A549 (cell line): ENCODE results near the gene SSH2.

Experiments used
- BHLHE40 ChIP-seq: IDR thresholded peaks from 2 replicates; pipeline ENCODE4 v1.6.1; 2012; ENCODE audit warnings: low read depth, low read length, inconsistent platforms
- EP300 ChIP-seq, 2 experiments: fragments of >200 bp; sonication (Bioruptor Twin); formaldehyde crosslinking; IDR thresholded peaks; 2 replicates in 1 of 2; 3 replicates in 1 of 2; pipeline ENCODE4 v1.6.1; 2016 to 2017
- JUNB ChIP-seq: fragments of >200 bp; sonication (Bioruptor Twin); formaldehyde crosslinking; IDR thresholded peaks from 2 replicates; pipeline ENCODE4 v1.6.1; 2016
- NR3C1 ChIP-seq: fragments of >200 bp; sonication (Bioruptor Twin); formaldehyde crosslinking; IDR thresholded peaks from 3 replicates; pipeline ENCODE4 v1.6.1; 2017
- POLR2A ChIP-seq: IDR thresholded peaks from 2 replicates; pipeline ENCODE4 v1.6.1; 2012; ENCODE audit warnings: mild to moderate bottlenecking, low read length
- RAD21 ChIP-seq, 2 experiments: fragments of >200 bp in 1 of 2; sonication (Bioruptor Twin) in 1 of 2; formaldehyde crosslinking in 1 of 2; IDR thresholded peaks in 1 of 2; conservative IDR thresholded peaks in 1 of 2; 2 replicates in 1 of 2; 3 replicates in 1 of 2; pipeline ENCODE4 v1.6.1; 2012 to 2018; ENCODE audit warnings: inconsistent platforms in 1 of 2
- USF2 ChIP-seq: fragments of 450-650 bp; IDR thresholded peaks from 2 replicates; pipeline ENCODE4 v1.6.1; 2014; ENCODE audit warnings: antibody characterized with exemption
- ZFP36 ChIP-seq: fragments of 450-650 bp; IDR thresholded peaks from 2 replicates; pipeline ENCODE4 v1.6.1; 2014; ENCODE audit warnings: borderline replicate concordance; ENCODE audit not compliant: partially characterized antibody
- TF ChIP-seq, protein P1 (sequence below): fragments of >200 bp; sonication (Bioruptor Twin); formaldehyde crosslinking; IDR thresholded peaks from 3 replicates; pipeline ENCODE4 v1.5.1; 2016
- TF ChIP-seq, protein P2 (sequence below): fragments of >200 bp; sonication (Bioruptor Twin); formaldehyde crosslinking; IDR thresholded peaks from 2 replicates; pipeline ENCODE4 v1.6.1; 2016

GRCh38 chr17:29603109-29603674, 326.8 kb downstream of the SSH2 start:
- TF ChIP-seq, protein P1, sequence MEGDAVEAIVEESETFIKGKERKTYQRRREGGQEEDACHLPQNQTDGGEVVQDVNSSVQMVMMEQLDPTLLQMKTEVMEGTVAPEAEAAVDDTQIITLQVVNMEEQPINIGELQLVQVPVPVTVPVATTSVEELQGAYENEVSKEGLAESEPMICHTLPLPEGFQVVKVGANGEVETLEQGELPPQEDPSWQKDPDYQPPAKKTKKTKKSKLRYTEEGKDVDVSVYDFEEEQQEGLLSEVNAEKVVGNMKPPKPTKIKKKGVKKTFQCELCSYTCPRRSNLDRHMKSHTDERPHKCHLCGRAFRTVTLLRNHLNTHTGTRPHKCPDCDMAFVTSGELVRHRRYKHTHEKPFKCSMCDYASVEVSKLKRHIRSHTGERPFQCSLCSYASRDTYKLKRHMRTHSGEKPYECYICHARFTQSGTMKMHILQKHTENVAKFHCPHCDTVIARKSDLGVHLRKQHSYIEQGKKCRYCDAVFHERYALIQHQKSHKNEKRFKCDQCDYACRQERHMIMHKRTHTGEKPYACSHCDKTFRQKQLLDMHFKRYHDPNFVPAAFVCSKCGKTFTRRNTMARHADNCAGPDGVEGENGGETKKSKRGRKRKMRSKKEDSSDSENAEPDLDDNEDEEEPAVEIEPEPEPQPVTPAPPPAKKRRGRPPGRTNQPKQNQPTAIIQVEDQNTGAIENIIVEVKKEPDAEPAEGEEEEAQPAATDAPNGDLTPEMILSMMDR, result no peak
- TF ChIP-seq POLR2A (no peak), NR3C1 (no peak), USF2 (no peak), ZFP36 (no peak), BHLHE40 (no peak), EP300 (IDR thresholded peaks at IDR 0.05) (no peak), RAD21 (conservative IDR thresholded peaks at IDR 0.05 in 1 of 2, IDR thresholded peaks at IDR 0.05 in 1 of 2) (no peak), JUNB (no peak)
- TF ChIP-seq, protein P2, sequence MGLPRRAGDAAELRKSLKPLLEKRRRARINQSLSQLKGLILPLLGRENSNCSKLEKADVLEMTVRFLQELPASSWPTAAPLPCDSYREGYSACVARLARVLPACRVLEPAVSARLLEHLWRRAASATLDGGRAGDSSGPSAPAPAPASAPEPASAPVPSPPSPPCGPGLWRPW, result no peak
